Measurements from ENCODE around the gene ETFB.

The ETFB gene

DNA sequence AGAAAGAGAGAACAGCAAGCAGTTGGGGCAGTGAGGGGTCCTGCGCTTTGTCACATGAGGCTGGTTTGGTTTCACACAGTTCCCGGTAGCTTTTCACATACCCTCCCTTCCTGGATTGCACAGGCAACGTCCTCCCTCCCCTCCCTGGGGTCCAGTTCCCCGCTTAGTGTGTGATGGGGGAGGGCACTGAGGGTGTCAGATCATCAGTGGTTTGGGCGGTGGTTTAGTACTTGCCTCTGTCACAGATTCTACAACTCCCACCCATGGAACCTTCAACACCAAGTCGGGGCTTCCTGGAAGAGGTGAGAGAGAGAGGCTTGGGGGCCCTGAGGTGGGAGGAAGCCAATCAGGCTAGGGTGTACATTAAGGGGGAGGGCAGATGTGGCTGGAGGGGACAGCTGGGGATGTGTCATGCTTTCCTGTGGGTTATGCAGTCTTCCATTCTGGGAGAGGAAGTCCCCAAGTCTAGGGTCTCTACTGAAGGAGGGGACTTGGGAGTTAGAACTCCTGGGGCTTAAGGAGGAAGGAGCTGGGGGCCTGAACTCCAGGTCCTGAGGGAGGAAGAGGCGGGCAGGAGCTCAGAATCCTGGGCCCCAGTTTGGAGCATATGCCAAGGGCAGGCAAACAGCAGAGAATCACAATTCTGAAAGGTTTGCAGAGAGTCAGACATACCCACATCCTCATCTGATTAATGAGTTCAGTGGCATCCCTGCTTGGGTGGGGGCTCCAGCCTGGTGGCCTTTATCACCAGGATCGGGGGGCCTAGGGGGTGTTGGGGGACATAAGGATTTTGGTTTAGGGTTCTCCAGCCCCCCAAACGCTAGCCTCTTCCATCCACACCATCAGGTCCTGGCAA is 6.7 kb upstream of the ETFB start, which contains the start of gene NKG7:
NKG7 (minus strand) TSS at position 6 of the 856 bp plus-strand sequence. CDS start 119 bp downstream, outside the sequence.
- DNase-seq, result no peak

DNA sequence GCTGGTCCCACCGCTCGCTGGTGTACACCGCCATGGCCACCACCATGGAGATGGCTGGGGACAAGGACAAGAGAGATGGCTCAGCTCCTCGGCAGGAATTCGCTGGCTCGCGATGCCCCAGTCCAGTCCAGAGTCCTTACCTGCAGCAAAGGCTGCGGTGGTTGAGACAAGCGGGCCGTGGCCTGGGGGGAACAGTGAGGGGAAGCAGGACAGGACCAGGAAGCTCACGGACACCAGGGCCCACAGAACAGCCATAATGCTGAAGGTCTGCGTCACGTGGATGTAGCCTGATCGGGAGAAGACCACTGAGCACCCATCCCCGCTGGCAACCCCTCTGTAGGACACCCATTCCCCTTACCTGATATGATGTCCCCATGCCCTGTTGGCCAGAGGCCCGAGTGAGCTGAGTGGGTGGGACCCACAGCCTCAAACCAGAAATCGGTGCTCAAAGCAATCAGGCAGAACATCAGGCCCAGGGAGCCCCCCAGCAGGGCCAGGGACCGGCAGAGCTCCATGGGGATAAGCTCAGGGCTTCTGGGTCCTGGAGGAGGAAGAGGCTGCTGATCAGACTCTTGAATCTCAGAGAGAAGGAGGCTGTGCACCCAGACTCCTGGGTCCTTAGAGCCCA is 5.9 kb upstream of the ETFB start:
- no peak for DNase-seq

DNA sequence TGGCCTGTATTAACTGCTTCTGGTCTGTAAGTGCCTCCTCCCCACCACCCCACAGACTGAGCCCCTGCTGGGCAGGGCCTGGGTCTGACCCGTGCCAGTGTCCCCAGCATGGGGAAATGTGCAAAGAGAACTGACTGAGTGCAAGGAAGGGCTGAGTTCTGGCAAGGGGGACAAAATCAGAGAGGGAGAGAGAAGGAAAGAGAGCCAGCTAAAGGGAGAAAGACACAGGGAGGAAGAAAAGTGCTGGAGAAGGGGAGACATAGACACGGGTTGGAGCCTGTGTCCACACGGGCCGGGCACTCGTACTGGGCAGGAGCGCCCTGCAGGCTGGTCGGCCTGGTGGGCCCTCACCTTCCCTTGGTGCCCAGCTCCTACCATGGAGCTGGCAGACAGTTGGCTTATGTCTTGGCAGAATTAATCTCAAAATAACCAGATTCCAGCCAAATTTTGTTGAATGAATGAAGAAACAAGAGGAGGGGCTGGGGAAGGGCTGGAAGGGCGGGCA is 5.0 kb upstream of the ETFB start:
- DNase-seq, result no peak

DNA sequence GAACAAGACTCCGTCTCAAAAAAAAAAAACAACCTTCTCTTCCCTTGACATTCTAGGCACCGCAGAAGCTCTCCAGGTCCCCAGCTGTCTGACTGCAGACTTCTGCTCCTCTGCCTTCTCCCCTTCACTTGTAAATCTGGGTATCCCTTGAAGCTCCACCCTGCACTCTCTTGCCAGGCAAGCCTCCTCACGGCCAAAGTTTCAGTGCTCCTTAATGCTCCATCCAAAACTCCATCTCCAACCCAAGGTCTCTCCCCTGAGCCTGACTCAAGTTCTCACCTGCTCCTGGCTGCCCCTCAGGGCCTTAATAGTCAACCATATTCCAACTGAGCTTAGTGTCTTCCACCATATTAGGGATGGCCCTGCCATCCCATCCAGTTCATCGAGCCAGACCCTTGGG is 4.0 kb upstream of the ETFB start:
- DNase-seq, result no peak

DNA sequence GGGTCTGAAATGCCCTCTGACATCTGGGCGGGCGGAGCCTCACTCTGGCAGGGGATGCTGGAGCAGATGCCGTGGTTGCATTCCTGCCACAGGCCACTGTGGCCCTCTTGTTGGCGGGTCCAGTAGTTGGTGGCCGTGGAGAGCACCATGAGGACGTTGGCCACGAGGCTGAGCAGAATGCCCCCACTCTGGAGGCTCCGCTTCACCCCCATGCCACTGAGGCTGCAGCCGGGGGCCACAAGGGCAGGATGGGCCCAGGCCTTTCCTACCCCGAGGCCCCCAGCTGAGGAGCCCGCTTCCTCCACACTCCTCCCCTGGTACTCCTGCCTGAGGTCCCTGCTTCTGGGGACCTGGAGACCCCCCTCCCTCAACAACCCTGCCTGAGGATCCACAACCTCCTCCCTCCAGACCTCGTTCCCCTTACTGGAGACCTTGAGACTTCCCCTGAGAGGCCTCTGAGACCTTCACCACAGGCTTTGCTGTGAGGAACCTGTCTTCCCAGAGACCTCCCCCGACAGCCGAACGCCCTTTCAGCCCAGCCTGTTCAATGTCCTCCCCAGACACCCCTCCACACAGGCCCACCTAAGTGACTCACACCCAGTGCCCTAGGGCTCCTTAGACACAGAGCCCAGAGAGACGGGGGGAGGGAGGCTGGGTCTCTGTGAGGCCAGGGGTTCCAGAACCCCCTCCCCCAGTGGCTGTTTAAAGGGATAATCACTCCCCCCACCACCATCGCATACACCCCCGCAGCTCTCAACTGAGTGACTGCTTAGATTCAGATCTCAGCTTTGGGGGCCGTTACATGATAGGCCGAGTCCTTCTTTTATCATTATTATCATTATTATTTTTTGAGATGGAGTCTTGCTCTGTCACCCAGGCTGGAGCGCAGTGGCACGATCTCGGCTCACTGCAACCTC is 2.4 kb upstream of the ETFB start, which contains the start of gene CLDND2:
CLDND2 (minus strand) TSS at position 638 of the 917 bp plus-strand sequence; CDS start at position 212, 426 bp downstream.
- DNase-seq, result no peak

DNA sequence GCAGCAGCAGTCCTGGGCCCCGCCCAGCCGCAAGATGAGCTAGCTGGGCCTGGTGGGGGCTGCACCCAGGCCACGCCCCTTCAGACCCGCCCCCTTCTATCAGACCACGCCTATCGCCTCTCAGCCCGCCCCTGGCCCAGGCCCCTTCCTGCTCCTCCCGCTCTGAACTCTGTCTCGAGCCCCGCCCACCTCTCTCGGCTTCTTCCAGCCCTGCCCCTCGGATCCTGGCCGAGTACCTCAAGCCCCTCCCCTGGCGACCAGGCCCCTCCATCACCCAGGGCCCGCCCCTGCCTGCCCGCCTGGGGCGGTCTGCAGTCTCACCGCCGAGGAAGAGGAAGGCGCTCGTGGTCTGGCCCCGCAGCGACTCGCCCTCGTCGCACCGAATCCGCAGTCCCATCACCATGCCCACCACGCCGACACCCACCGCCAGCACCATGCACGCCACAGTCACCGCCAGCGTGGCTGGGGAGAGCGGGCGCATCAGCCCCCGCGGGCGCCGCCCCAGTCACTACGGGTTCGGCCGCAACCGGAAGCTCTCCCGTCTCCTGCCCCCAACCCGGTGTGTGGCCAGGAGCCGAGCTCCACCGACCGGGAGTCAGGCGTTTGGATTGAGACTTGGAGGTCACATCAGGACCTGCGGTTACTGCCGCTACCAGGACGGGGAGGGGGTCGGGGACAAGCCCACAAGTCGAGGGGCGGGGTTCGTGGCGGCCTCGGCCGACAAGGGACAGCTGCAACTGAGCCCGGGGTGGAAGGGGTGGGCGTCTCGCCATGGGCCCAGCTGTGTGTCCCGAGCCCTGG is 1.6 kb upstream of the ETFB start:
- DNase-seq, result peak; percentile 96

DNA sequence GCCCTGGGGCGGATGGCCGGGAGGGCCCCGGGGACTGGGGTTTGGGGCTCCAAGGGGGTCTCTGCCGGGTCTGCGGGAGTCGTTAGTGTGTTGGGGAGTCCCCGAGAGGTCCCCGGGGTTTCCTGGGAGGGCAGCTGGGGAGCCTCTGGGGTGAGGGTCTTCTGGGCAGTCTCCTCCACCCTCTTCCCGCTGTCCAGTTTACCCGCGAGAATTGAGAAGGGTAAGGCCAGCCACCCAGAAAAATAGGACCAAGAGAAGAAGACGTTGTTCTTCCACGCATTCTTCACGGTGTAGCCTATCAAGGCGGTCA is 1.0 kb upstream of the ETFB start:
- no peak for DNase-seq

DNA sequence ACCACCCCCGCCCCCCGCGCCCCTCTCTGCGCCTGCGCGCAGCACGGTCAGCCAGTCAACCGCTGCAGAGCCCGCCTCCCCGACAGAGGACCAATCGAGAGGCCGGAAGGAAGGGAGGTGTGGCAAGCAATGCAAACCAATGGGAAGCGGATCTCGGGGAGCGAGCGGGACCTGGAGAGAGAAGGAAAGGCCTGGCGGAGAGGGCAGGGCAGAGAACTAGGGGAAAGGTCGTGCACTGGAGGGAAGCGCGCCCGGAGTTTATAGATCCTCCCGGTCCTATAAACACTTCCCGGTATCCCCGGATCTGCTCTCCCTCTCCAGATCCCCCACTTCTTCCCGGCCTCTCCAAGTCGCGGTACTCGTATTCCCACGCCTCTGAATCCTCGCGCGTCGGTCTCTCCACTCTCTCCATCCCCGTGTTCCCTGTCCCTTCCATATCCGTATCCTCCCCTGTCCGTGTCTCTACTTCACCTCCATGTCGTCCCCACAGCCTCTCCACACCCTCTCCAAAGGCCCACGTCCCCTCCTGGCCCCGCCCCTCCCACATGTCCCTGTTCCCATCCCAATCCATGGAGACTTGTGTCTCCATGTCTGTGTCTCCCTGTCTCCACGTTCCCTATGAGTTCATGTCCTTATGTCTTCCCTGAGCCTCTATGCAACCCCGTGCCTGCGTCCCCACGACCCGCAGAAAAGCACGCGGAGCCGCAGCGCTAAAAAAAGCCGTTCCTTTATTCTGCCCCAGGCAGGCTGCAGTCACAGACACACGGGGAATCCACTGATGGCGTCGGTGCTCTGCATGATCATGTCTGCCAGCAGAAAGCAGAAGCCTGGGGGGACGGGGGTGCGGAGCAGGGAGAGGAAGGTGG is 434 bp upstream of the ETFB start:
- DNase-seq, result peak; percentile 89

DNA sequence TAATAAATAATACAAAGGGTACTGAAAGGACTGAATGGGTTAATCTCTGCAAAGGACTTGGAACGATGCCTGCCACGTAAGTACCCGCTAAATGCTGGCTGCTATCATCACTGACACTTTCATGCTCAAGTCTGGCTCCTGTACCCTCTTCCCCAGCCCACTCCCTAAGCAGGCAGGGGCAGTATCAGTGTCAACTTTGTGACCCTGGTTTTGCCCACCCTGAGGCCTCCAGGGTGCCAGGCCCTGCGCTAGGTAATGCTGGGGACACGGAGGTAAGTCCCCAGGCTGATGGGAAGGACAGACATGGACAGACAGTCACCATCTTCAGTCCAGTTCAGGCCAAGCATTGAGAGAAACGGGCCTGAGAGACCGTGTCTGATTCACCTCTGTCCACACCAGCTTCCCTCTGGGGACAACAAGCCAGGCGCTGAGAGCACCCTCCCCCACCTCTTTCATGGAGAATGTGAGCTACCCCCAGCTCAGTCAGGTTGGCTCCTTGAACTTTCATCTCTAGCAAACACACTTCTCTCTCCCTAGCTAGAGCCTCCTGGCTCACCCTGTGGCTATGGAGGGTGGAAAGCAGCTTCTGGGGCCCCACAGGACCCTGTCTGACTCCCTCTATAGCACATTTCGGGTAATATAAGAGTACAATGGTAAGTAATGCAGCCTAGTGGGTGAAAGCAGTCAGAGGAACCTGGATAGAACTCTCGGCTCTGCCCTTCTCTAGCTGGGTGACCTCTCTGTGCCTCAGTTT is 800 bp downstream of the ETFB start:
- no peak for DNase-seq

DNA sequence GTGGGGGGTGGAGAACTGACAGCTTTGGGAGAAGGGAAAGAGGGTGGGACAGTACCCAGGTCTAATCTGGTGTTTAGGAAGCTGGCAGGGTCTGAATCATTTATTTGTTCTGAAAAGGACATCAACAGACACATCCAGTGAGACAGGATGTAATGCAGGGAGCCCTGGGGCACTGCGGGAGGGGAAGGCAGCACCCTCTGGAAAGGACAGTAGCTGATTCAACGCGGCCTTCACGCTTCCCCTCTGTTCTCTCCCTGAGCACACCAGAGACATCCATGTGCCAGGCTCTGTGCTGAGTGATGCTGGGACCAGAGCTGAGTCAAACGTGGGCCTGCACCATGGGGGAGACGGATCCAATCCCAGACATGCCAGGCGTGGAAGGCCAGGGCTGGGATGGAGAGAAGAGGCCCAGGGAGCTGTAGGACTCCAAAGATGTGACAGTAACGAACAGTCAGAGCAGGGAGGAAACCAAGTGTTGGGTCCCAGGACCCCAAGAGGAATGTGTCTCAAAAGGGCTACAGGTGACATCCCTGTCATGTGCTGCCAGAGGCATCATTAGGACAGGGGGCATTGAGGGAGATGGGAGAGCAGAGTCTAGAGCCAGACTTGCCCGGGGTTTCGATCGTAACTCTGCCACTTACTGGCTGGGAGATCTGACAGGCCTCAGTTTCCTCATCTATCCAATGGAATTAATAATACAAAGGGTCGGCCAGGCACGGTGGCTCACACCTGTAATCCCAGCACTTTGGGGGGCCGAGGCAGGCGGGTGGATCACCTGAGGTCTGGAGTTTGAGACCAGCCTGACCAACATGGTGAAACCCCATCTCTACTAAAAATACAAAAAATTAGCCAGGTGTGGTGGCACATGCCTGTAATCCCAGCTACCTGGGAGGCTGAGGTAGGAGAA is 1.7 kb downstream of the ETFB start:
- DNase-seq, result no peak

DNA sequence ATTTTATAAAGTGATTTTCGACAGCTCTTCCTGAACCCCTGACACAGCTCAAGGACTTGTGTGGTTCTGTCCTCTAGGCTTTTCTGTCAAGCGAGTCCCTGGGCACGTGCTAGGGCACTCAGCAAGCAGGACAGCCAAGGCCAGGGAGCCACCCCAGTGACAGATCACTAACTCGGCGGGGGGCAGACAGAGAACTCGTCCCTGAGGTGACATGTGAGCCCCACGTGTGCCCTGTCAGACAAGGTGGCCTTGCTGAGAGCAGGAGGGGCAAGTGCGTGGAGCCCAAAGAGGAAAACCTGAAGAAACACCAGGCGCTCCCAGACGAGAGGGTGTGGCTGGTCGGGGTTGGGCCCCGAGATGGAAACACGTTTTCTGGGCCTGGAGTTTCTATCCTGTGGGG is 4.9 kb downstream of the ETFB start:
- DNase-seq, result no peak

DNA sequence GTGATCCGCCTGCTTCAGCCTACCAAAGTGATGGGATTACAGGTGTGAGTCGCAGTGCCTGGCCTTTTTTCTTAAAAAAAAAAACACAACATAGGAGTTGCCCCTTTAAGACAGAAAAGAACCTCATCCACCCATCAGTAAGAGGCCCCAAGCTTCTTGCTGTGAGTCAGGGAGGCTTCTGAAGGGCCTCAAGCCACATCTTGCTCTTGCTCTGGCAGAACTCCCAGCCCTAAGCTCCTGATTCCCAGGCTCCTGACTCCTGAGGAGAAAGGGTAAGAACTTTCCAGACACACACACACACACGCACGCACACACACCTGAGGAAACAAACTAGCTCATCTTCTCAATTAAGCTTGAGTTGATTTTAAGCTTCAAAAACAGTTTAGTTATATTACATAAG is 6.9 kb downstream of the ETFB start:
- no peak for DNase-seq

DNA sequence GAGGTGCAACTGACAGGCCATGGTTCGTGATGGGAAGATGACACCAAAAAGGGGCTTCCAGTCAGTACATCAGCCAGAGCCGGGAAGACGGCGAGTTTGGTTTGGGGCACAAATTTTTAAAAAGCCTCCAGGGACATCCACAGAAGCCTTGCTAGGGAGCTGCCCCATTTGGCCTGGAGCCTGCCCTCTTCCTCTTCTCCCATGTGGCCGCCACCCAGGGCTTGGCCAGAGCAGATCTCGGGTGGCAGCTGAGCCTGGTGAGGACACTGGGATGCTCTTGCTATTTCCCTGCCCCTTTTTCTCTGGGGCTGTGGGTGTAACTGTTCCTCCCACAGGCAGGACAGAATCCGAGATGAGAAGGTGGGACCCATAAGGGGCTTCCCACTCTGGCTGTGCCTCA is 8.2 kb downstream of the ETFB start:
- DNase-seq, result no peak

DNA sequence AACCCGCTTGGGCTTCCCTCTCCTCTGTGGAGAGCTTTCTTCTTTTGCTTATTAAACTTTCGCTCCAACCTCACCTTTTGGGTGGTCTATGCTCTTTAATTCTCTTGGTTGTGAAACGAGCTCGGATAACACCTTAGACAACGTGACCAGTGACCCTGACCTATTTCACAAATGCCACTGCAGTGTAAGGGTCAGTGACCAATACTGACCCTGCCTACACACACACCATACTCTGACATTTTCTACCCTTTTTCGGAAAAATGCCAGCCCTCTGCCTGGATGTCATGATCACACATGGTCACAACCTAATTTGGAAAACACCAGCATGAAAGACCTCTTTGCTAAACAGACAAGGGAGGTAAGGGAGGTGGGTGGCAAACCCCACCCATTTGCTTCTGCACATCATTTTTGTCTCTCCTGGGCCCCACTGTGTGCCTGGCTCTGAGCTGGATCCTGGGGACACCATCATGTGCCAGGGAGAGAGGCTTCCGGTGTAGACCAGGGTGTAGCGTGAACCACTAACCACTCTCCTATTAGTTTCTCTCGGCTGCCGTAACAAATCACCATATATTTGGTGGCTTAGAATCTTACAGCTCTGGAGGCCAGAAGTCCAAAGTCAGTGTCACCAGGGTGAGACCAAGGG is 9.9 kb downstream of the ETFB start:
- DNase-seq, result no peak

DNA sequence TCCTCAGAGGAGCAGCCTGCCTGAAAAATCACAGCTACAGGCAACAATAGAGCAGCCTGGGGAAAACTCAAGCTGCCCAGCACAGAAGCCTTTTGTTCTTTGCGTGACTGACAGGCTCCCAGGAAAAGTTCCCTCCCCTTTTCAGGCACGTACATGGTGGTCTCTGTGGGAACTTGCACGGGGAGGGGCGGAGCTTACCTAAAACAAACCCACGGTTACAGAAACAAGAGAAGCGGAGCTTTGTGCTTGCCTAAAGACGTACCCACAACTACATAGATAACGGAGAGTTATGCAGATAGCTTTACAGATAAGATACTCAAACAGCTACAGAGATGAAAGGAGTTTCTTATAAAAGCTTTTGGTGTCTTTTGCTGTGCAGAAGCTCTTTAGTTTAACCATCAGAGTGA is 11.4 kb downstream of the ETFB start:
- no peak for DNase-seq

DNA sequence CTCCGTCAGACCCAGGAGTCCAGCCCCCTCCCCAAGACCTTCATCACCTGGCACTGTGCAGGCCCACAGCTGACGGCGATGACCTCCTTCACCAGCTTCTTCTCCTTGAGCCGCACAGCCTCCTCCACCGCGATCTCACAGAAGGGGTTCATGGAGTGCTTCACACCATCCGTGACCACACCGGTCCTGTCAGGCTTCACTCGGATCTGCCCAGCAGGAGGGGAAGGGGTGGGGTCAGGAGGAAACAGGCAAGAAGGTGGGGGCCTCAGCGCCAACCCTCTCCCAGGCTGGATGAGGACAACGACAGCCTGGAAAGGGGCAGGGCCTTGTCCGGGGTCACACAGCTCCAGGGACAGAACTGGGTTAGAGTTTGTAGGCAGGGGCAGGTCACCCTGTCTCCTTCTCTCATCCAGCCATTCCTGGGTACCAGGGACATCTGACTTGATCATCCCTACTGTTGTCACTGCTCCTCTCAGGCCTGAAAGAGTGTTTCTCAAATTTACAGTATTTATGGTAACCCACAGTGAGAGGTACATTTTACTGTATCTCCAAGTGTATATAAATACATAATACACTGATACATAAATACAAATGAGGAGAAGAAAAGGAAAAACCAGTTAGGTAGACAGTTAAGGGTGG is 12.0 kb downstream of the ETFB start:
- no peak for DNase-seq

DNA sequence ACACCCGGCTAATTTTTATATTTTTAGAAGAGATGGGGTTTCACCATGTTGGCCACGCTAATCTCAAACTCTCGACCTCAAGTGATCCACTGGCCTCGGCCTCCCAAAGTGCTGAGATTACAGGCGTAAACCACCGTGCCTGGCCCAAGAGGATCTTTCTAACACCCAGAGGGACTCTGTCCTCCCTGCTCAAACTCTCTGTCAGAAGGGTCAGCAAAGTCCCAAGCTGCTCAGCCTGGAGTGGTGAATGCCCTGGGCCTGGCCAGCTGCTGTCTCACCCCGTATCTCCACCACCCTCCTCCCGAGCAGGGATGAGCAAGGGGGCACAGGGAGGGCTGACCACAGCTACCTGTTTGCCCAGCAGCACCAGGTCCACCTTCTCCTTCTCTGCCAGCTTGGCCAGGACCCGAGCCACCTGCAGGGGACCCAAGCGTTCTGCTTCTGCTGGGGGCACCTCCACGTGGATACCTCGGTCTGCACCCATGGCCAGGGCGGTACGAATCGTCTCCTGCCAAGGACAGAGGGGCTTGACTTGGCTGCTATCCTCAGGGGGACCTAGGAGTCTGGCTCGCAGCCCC is 13.3 kb downstream of the ETFB start:
- DNase-seq, result no peak
